ENCODE data around the gene CBLN2. TPM values are rescaled to one million over a fixed set of nuclear protein-coding genes. Genes with fewer than 3 reads are reported as not detected.

Gene CBLN2
- 0.19 and 0.68 TPM in 2 replicates for total RNA-seq (2014; rRNA removed; shearing (Covaris generic))

GRCh38 chr18:72544092-72544886 lies at the start of gene CBLN2:
Gene CBLN2 (minus strand): TSS chr18:72544342. CDS start chr18:72542160, 2,182 bp downstream.

Data from A375 (cell line).